Endothelial cell (in vitro differentiated cells): Measurements from ENCODE around the gene TNFRSF12A. TPM values are rescaled to one million over a fixed set of nuclear protein-coding genes. Genes with fewer than 3 reads are reported as not detected.

Experiments used
- DNase-seq: peaks from one replicate; pipeline ENCODE4 v3.0.0; 2021; ENCODE audit warnings: low spot score
- H3K27ac Mint-ChIP-seq: one replicate; pipeline ENCODE4 v1.8.0; 2021; ENCODE audit warnings: mixed read lengths, inconsistent platforms; ENCODE audit not compliant: unreplicated experiment
- H3K27me3 Mint-ChIP-seq: one replicate; pipeline ENCODE4 v1.8.0; 2021; ENCODE audit warnings: mild to moderate bottlenecking, moderate library complexity, mixed read lengths, inconsistent platforms; ENCODE audit not compliant: unreplicated experiment
- H3K36me3 Mint-ChIP-seq: one replicate; pipeline ENCODE4 v1.8.0; 2021; ENCODE audit warnings: mild to moderate bottlenecking, low read depth, mixed read lengths, inconsistent platforms; ENCODE audit not compliant: unreplicated experiment
- H3K4me1 Mint-ChIP-seq: one replicate; pipeline ENCODE4 v1.8.0; 2021; ENCODE audit warnings: mild to moderate bottlenecking, mixed read lengths, inconsistent platforms; ENCODE audit not compliant: unreplicated experiment
- H3K4me3 Mint-ChIP-seq: one replicate; pipeline ENCODE4 v1.8.0; 2021; ENCODE audit warnings: mild to moderate bottlenecking, mixed read lengths, inconsistent platforms; ENCODE audit not compliant: unreplicated experiment
- H3K9me3 Mint-ChIP-seq: one replicate; pipeline ENCODE4 v1.8.0; 2021; ENCODE audit warnings: mixed read lengths, inconsistent platforms; ENCODE audit not compliant: unreplicated experiment
- total RNA-seq: library from RNA; stranded (reverse); fragmentation: NEBNext Ultra II Directional; extraction: Animal tissue kit (Norgen Biotek cat#: 25700); gene quantifications from one replicate; pipeline ENCODE4 v1.2.1, GENCODE V29; 2021; ENCODE audit not compliant: unreplicated experiment
- TF ChIP-seq, protein P1 (sequence below): fragments of 200-600 bp; sonication (generic); IDR thresholded peaks from one replicate; pipeline ENCODE4 v1.5.0; 2021; ENCODE audit warnings: antibody characterized with exemption; ENCODE audit not compliant: unreplicated experiment

Gene TNFRSF12A
- total RNA-seq, 1 donor from 2014 or later: 3.0 TPM

DNA sequence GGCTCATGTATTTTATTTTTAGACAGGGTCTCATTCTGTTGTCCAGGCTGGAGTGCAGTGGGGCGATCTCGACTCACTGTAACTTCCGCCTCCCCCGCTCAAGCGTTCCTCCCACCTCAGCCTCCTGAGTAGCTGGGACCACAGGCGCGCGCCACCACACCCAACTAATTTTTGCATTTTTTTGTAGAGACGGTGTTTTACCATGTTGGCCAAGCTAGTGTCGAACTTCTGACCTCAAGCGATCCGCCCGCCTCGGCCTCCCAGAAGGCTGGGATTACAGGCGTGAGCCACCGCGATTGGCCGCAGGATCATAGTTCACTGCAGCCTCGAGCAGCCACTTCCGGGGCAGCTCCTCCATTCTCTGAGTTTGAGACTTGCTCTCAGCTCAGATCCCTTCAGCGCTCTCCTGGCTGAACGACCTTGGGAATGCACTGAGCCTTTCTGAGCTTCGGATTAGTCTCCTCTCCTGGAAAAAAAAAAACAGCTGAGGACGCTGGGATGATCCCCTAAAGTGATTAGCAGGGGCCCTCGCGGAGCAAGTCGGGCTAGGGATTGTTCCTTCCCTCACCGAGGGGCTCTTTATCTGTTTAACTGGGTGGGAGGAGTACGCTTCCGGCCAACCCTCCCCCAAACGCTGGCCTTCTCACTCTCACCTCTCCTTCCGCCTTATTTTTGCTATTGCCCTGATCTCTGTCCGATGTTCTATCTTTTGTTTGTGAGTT lies 38.8 kb upstream of the TNFRSF12A start:
- peaks cover 13% of the 10 kb centered on the region for H3K4me1 Mint-ChIP-seq
- H3K9me3 Mint-ChIP-seq: no peaks in the 10 kb centered on the region
- H3K27me3 Mint-ChIP-seq: peaks cover 7% of the 10 kb centered on the region
- H3K36me3 Mint-ChIP-seq: no peaks in the 10 kb centered on the region
- DNase-seq: no peak
- peak overlapping the region; percentile 51 for H3K4me3 Mint-ChIP-seq
- TF ChIP-seq, protein P1, sequence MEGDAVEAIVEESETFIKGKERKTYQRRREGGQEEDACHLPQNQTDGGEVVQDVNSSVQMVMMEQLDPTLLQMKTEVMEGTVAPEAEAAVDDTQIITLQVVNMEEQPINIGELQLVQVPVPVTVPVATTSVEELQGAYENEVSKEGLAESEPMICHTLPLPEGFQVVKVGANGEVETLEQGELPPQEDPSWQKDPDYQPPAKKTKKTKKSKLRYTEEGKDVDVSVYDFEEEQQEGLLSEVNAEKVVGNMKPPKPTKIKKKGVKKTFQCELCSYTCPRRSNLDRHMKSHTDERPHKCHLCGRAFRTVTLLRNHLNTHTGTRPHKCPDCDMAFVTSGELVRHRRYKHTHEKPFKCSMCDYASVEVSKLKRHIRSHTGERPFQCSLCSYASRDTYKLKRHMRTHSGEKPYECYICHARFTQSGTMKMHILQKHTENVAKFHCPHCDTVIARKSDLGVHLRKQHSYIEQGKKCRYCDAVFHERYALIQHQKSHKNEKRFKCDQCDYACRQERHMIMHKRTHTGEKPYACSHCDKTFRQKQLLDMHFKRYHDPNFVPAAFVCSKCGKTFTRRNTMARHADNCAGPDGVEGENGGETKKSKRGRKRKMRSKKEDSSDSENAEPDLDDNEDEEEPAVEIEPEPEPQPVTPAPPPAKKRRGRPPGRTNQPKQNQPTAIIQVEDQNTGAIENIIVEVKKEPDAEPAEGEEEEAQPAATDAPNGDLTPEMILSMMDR: no peak
- peak overlapping the region; percentile 25 for H3K27ac Mint-ChIP-seq

DNA sequence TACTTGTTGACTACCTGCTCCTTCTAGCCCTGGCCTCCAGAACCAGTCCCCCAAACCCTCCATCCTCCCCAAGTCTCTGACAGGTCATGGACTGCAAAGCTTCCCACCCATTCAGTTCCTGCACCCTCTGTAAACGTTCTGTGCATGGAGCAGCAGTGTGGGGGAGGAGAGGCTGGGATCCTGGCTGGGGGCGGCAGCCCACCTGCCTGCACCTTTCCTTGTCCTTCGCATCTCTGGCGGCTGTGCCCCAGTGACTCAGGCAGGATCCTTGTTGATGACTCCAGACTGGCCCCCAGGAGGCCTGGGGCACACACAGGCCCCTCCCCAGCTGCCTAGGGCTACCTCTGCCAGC lies 38.3 kb upstream of the TNFRSF12A start:
- TF ChIP-seq, protein P1: no peak
- Mint-ChIP-seq H3K4me1 (peaks cover 13% of the 10 kb centered on the region), H3K27me3 (peaks cover 7% of the 10 kb centered on the region), H3K4me3 (peak overlapping the region; percentile 51), H3K36me3 (no peaks in the 10 kb centered on the region), H3K27ac (peak overlapping the region; percentile 25), H3K9me3 (no peaks in the 10 kb centered on the region)
- no peak for DNase-seq

DNA sequence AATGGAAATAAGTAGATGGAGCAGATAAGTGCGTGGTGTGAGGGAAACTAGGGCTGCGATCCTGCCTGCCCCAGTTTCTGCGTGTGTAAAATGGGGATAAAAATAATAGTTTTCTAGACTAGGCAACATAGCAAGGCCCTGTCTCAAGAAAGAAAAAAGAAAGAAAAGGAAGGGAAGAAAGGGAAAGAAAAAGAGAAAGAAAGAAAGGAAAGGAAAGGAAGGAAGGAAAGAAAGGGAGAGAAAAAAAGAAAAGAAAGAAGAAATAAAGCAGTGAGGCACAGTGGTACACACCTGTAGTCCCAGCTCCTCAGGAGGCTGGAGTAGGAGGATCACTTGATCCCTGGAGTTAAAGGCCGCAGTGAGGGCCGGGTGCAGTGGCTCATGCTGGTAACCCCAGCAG lies 37.8 kb upstream of the TNFRSF12A start:
- peaks cover 7% of the 10 kb centered on the region for H3K27me3 Mint-ChIP-seq
- H3K36me3 Mint-ChIP-seq: no peaks in the 10 kb centered on the region
- TF ChIP-seq, protein P1: no peak
- no peak for DNase-seq
- no peak overlapping the region for H3K4me3 Mint-ChIP-seq
- no peak overlapping the region for H3K27ac Mint-ChIP-seq
- H3K4me1 Mint-ChIP-seq: peaks cover 13% of the 10 kb centered on the region
- H3K9me3 Mint-ChIP-seq: no peaks in the 10 kb centered on the region

DNA sequence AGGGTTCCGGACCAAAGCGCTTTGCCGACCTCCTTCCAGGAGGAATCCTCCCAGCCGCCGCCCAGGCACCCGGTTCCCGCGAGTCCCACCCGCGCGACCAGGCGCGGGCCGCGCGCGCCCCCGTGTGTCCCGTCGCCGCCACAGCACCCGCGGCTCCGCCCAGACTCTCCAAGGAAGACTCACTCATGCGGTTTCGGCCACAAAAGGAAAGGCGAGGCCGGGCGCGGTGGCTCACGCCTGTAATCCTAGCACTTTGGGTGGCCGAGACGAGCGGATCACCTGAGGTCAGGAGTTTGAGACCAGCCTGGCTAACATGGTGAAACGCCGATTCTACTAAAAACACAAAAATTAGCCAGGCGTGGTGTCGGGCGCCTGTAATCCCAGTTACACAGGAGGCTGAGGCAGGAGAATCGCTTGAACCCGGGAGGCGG lies 36.4 kb upstream of the TNFRSF12A start:
- no peaks in the 10 kb centered on the region for H3K9me3 Mint-ChIP-seq
- H3K27me3 Mint-ChIP-seq: peaks cover 7% of the 10 kb centered on the region
- no peak overlapping the region for H3K27ac Mint-ChIP-seq
- H3K36me3 Mint-ChIP-seq: no peaks in the 10 kb centered on the region
- peaks cover 13% of the 10 kb centered on the region for H3K4me1 Mint-ChIP-seq
- TF ChIP-seq, protein P1: peak; percentile 85
- DNase-seq: peak; percentile 95
- H3K4me3 Mint-ChIP-seq: no peak overlapping the region

DNA sequence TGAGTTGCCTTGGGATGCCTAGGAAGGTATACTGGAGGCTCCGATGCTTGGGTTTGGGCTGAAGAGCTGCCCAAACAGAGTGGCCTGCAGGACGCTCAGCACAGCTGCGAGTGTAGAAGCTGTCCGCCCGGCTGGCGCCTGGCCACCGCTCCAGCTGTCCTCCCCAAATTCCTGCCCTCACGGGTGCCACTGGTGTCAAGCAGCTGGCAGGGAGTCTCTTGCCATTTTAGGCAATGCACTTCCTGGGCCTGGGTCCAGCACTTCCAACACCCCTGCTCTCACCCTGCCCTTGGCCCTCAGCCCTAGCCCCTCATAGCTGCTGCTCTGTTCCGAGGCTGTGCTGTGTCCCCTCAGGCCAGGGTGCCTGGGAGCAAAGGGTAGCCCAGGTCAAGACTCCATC lies 34.7 kb upstream of the TNFRSF12A start:
- Mint-ChIP-seq H3K4me1 (peaks cover 13% of the 10 kb centered on the region), H3K27ac (no peak overlapping the region), H3K4me3 (no peak overlapping the region), H3K9me3 (no peaks in the 10 kb centered on the region), H3K27me3 (peaks cover 7% of the 10 kb centered on the region), H3K36me3 (no peaks in the 10 kb centered on the region)
- no peak for DNase-seq
- TF ChIP-seq, protein P1: no peak
